Fibroblast of lung (primary cell): ENCODE measurements around the gene GPR4. TPM values are rescaled to one million over a fixed set of nuclear protein-coding genes. Genes with fewer than 3 reads are reported as not detected.
"Not testable (repeated sequence)": the region's sequence is repeated elsewhere in the genome, so short reads cannot be mapped to it uniquely, and the experiment has no call there.

Experiments
- DNase-seq, 2 donors: peaks; one replicate each; pipeline versions ENCODE4 v3.0.0 to v3.0.0-alpha.2; 2010; ENCODE audit warnings: low read depth in 2 of 2
- H2AFZ ChIP-seq: 2 replicates; pipeline ENCODE4 v1.5.1; 2012; ENCODE audit warnings: low read length, control low read depth, inconsistent platforms
- H3K27ac ChIP-seq: 2 replicates; pipeline ENCODE4 v1.5.1; 2011; ENCODE audit warnings: low read length, control low read depth; ENCODE audit not compliant: insufficient read depth
- H3K27me3 ChIP-seq: 2 replicates; pipeline ENCODE4 v1.5.1; 2011; ENCODE audit warnings: mild to moderate bottlenecking, low read length; ENCODE audit not compliant: control insufficient read depth, insufficient read depth
- H3K36me3 ChIP-seq: 2 replicates; pipeline ENCODE4 v1.5.1; 2011; ENCODE audit warnings: low read length; ENCODE audit not compliant: control insufficient read depth, insufficient read depth
- H3K4me1 ChIP-seq: 2 replicates; pipeline ENCODE4 v1.5.1; 2011; ENCODE audit warnings: low read length; ENCODE audit not compliant: control insufficient read depth, insufficient read depth; ENCODE audit errors: extremely low read depth
- H3K4me2 ChIP-seq: 2 replicates; pipeline ENCODE4 v1.5.1; 2011; ENCODE audit warnings: low read length, control low read depth; ENCODE audit not compliant: insufficient read depth; ENCODE audit errors: extremely low read depth
- H3K4me3 ChIP-seq, 4 experiments: fragments of 200-600 bp in 1 of 4; sonication (generic) in 1 of 4; replicated peaks in 1 of 4; 2 replicates each; pipeline ENCODE4 v1.5.1; 2011 to 2016; ENCODE audit warnings: low read length in 4 of 4, low read depth in 3 of 4, mild to moderate bottlenecking in 3 of 4, control low read depth in 2 of 4, inconsistent platforms in 1 of 4, mixed read lengths in 1 of 4; ENCODE audit not compliant: insufficient read depth in 1 of 4; ENCODE audit errors: control extremely low read depth in 1 of 4
- H3K79me2 ChIP-seq: 2 replicates; pipeline ENCODE4 v1.5.1; 2012; ENCODE audit warnings: mild to moderate bottlenecking, low read length, inconsistent platforms; ENCODE audit not compliant: control insufficient read depth, insufficient read depth
- H3K9ac ChIP-seq: 2 replicates; pipeline ENCODE4 v1.5.1; 2011; ENCODE audit warnings: mild to moderate bottlenecking, low read length, control low read depth; ENCODE audit not compliant: insufficient read depth
- H3K9me3 ChIP-seq: 2 replicates; pipeline ENCODE4 v1.5.1; 2012; ENCODE audit warnings: low read depth, low read length; ENCODE audit not compliant: control insufficient read depth, insufficient read depth
- H4K20me1 ChIP-seq: 2 replicates; pipeline ENCODE4 v1.5.1; 2011; ENCODE audit warnings: low read length; ENCODE audit not compliant: control insufficient read depth, insufficient read depth; ENCODE audit errors: extremely low read depth
- EZH2 ChIP-seq: IDR thresholded peaks from 2 replicates; pipeline ENCODE4 v1.5.1; 2012; ENCODE audit warnings: low read length, control low read depth, mild to moderate bottlenecking; ENCODE audit errors: missing control alignments
- polyA plus RNA-seq, 2 donors: library from polyadenylated mRNA; depleted of rRNA in 1 of 2; stranded (reverse) in 1 of 2; unstranded in 1 of 2; fragments of >200 nt; gene quantifications; 2 replicates each; pipeline ENCODE4 v1.2.1, GENCODE V29; 2011 to 2012; ENCODE audit warnings: missing spikeins in 1 of 2
- total RNA-seq: library from RNA; depleted of rRNA; stranded (reverse); fragments of >200 nt; gene quantifications from 2 replicates; pipeline ENCODE4 v1.2.1, GENCODE V29; 2014
- TF ChIP-seq, protein P1 (sequence below), 2 donors: IDR thresholded peaks in 1 of 2; conservative IDR thresholded peaks in 1 of 2; 1 replicate in 1 of 2; 2 replicates in 1 of 2; pipeline ENCODE4 v1.5.1; 2011 to 2012; ENCODE audit warnings: low read length in 2 of 2, control low read depth in 1 of 2, inconsistent platforms in 1 of 2, low read depth in 1 of 2, mild to moderate bottlenecking in 1 of 2

Gene GPR4
- total and polyA plus RNA-seq, 2 donors (not counting 1 experiment from before 2014, with no cell fraction given) = 0.58 TPM; not detected in 1

DNA sequence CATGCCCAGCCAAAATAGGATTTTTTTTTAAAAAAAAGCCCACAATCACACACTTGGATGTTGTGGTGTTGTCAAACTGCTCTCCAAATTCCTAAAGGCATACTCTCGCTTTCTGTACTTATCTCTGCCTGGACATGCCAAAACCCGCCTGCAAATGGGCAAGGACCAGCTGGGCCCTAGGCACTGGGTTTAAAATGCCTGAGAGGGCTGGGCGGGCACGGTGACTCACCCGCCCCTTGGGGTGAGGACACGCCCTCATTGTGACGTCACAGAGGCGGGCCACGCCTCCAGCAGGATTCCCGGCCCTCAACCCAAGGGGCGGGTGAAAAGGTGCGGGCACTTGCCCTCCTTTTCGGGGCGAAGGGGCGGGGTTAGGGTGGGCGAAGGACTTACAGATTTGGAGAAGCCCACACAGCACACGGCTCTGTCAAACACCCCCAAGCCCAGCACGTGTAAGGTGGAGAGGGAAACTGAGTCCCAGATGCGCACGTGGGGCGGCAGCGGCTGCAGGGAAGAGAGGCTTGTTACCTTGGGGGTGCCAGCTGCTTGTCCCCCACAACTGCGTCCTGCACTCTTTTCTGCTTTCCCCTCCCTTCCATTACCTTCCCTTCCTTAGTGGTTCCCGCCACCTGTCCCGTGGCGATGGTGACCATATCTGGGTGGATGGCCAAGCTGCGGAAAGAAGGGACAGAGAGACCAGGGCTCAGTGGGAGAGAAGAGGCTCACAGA, 30.6 kb upstream of the GPR4 start:
- no peaks in the 10 kb centered on the region for H3K79me2 ChIP-seq
- TF ChIP-seq, protein P1, sequence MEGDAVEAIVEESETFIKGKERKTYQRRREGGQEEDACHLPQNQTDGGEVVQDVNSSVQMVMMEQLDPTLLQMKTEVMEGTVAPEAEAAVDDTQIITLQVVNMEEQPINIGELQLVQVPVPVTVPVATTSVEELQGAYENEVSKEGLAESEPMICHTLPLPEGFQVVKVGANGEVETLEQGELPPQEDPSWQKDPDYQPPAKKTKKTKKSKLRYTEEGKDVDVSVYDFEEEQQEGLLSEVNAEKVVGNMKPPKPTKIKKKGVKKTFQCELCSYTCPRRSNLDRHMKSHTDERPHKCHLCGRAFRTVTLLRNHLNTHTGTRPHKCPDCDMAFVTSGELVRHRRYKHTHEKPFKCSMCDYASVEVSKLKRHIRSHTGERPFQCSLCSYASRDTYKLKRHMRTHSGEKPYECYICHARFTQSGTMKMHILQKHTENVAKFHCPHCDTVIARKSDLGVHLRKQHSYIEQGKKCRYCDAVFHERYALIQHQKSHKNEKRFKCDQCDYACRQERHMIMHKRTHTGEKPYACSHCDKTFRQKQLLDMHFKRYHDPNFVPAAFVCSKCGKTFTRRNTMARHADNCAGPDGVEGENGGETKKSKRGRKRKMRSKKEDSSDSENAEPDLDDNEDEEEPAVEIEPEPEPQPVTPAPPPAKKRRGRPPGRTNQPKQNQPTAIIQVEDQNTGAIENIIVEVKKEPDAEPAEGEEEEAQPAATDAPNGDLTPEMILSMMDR (conservative IDR thresholded peaks at IDR 0.05 in 1 of 2, IDR thresholded peaks at IDR 0.05 in 1 of 2; ENCODE audit: low read depth in 1 of 2, low read length in 2 of 2) = no peak
- TF ChIP-seq EZH2 = no peak
- peak; percentile 90 to 93 for DNase-seq
- H3K9me3 ChIP-seq = no peaks in the 10 kb centered on the region
- H3K27ac ChIP-seq = peak overlapping the region; percentile 38
- H3K4me1 ChIP-seq = peaks cover 9% of the 10 kb centered on the region
- H3K36me3 ChIP-seq = peaks cover 9% of the 10 kb centered on the region
- H2AFZ ChIP-seq = no peak overlapping the region
- H3K9ac ChIP-seq = no peak overlapping the region
- no peaks in the 10 kb centered on the region for H3K27me3 ChIP-seq
- no peaks in the 10 kb centered on the region for H4K20me1 ChIP-seq
- no peak overlapping the region for H3K4me2 ChIP-seq
- H3K4me3 ChIP-seq = no peak overlapping the region

DNA sequence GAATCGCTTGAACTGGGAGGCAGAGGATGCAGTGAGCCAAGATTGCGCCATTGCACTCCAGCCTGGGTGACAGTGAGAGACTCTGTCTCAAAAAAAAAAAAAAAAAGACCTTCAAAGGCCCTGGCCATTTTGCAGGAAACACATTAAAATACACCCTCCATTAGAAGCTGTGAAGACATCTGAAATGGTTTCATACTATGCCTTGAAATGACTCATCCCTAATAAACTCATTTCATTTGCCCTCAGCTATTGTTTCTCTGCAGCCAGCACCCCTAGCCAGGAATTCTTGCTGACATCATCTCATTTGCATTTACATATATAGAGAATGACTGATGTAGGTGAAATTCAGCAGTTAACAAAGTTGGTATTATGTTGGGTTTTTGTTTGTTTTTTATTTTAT, 28.5 kb upstream of the GPR4 start:
- Histone ChIP-seq H3K4me1 (peaks cover 9% of the 10 kb centered on the region), H3K27ac (peak overlapping the region; percentile 51), H3K4me3 (no peak overlapping the region), H3K9me3 (no peaks in the 10 kb centered on the region), H3K79me2 (no peaks in the 10 kb centered on the region), H2AFZ (no peak overlapping the region), H3K27me3 (no peaks in the 10 kb centered on the region), H4K20me1 (no peaks in the 10 kb centered on the region), H3K36me3 (peaks cover 9% of the 10 kb centered on the region), H3K9ac (no peak overlapping the region), H3K4me2 (peak overlapping the region; percentile 59)
- DNase-seq = peak; percentile 85 to 96
- no peak for TF ChIP-seq EZH2
- TF ChIP-seq, protein P1 (conservative IDR thresholded peaks at IDR 0.05 in 1 of 2, IDR thresholded peaks at IDR 0.05 in 1 of 2; ENCODE audit: low read depth in 1 of 2, low read length in 2 of 2) = no peak

DNA sequence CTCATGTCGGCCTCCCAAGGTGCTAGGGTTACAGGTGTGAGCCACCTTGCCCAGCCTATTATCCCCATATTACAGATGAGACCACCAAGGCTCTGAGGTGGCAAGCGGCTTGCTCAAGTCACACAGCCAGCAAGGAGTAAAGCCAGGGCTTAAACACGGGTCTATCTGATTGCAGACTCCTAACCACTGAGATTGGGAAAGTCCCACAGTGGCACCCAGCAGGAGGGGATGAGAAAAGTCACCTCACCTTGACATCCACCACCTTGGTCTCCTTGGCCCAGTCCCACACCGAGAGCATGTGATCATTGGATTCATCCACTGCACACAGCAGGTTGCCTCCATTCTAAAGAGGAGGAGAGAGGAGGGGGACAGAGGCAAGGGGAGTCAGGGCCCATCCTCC, 27.7 kb upstream of the GPR4 start:
- H3K79me2 ChIP-seq = no peaks in the 10 kb centered on the region
- TF ChIP-seq EZH2 = no peak
- TF ChIP-seq, protein P1 (conservative IDR thresholded peaks at IDR 0.05 in 1 of 2, IDR thresholded peaks at IDR 0.05 in 1 of 2; ENCODE audit: low read depth in 1 of 2, low read length in 2 of 2) = no peak
- H4K20me1 ChIP-seq = no peaks in the 10 kb centered on the region
- DNase-seq = no peak
- no peak overlapping the region for H3K9ac ChIP-seq
- H3K27ac ChIP-seq = peak overlapping the region; percentile 47
- H3K27me3 ChIP-seq = no peaks in the 10 kb centered on the region
- peaks cover 9% of the 10 kb centered on the region for H3K4me1 ChIP-seq
- peaks cover 9% of the 10 kb centered on the region for H3K36me3 ChIP-seq
- no peak overlapping the region for H3K4me2 ChIP-seq
- no peak overlapping the region for H3K4me3 ChIP-seq
- no peak overlapping the region for H2AFZ ChIP-seq
- no peaks in the 10 kb centered on the region for H3K9me3 ChIP-seq

DNA sequence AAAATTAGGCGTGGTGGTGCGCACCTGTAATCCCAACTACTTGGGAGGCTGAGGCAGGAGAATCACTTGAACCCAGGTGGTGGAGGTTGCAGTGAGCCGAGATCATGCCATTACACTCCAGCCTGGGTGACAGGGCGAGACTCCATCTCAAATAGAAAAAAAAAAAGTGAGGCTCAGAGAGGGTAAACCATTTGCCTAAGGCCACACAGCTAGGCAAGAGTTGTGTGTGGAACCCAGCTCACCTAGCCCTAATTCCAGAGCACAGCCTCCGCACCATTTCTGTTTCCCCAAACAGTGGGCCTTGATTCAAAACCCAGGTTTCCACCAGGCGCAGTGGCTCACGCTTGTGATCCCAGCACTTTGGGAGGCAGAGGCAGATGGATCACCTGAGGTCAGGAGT, 26.2 kb upstream of the GPR4 start:
- not testable (repeated sequence) for H3K79me2 ChIP-seq, H4K20me1 ChIP-seq, H2AFZ ChIP-seq, H3K36me3 ChIP-seq, H3K4me1 ChIP-seq, DNase-seq, H3K27ac ChIP-seq, H3K4me2 ChIP-seq, H3K9ac ChIP-seq, H3K9me3 ChIP-seq, H3K27me3 ChIP-seq, H3K4me3 ChIP-seq
